NCI-H1436 (cell line): Measurements from ENCODE around the gene CDR2.
"Not testable (repeated sequence)": the region's sequence is repeated elsewhere in the genome, so short reads cannot be mapped to it uniquely, and the experiment has no call there.

Source experiments
- DNase-seq: peaks from one replicate; lab custom pipeline; 2025; lab: John Stamatoyannopoulos, UW

The CDR2 gene

GRCh38 chr16:22352723-22353122 lies 21.7 kb downstream of the CDR2 start:
- no peak for DNase-seq

DNA sequence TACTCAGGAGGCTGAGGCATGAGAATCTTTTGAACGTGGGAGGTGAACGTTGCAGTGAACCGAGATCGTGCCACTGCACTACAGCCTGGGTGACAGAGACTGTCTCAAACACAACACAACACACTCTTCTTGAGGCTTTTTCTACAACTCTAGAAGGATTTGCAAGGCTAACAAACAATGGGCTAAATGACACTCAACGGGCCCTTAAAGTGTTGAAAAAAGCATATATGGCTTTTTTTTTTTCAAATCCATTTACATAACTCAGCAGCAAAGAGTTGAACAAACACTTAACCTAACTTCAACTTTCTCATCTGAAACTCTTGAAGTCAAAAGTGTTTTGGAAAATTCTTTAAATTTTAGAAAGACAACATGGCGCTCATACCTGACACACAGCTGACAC lies 22.3 kb downstream of the CDR2 start:
- no peak for DNase-seq

- not testable (repeated sequence) for DNase-seq
Measured at GRCh38 chr16:22351017-22351416, 23.4 kb downstream of the CDR2 start.

- no peak for DNase-seq
Measured at GRCh38 chr16:22348291-22348690, 26.1 kb downstream of the CDR2 start.

DNA sequence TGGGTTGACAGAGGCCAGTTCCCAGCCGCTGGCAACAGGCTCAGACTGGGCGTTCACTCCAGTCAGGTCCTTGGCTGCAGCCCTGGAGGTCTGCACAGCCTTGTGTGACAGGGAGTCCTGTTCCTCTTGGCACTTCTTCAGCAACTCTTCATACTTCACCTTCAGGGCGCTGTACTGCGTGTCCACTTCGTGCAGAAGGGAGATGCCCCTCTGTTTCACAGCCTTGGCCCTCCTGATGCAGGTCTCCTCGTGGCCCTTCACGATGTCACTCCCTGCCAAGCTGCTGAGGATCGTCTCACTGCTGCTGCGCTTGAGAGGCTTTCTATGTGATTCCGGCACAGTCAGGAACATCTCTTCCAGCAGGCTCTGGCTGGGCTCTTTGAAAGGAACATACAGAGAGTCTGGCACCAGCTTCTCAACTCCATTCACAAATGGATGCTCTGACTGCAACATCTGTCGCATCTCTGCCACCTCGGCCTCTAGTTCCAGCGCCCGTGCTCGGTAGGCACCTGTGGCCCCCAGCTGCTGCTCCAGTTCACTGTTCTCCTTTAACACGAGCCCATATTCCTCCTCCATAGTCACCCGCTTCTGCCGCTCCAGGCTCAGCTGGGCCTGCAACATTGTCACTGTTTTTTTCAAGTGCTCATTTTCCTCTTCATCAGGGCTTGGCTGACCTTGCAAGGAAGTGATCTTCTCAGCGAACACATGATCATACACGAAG lies 27.2 kb downstream of the CDR2 start:
- DNase-seq: no peak

- DNase-seq: no peak
Measured at GRCh38 chr16:22346483-22346882, 27.9 kb downstream of the CDR2 start.

DNA sequence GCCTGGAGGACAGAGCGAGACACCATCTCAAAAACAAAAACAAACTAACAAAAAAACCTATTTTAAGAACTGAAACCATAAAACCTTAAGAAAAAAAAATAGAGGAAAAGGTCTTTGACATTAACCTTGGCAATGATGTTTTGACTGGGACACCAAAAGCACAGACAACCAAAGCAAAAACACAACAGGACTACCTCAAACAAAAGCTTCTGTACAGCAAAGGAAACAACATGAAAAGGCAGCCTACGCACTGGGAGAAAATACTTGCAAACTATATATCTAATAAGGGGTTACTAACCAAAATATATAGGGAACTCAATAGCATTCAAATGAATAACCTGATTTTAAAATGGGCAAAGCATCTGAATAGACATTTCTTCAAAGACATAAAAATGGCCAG lies 32.3 kb downstream of the CDR2 start:
- no peak for DNase-seq

DNA sequence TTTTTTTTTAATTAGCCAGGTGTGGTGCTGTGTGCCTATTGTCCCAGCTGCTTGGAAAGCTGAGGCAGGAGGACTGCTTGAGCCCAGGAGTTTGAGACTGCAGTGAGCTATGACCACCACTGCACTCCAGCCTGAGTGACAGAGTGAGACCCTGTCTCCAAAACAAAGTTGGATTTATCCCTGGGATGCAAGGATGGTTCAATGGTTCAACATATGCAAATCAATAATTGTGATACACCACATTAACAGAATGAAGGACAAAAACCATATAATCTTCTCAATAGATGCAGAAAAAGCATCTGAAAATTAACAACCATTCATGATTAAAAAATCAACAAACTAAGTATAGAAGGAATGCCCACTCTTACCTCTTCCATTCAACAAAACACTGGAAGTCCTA lies 33.5 kb downstream of the CDR2 start:
- DNase-seq: no peak

DNA sequence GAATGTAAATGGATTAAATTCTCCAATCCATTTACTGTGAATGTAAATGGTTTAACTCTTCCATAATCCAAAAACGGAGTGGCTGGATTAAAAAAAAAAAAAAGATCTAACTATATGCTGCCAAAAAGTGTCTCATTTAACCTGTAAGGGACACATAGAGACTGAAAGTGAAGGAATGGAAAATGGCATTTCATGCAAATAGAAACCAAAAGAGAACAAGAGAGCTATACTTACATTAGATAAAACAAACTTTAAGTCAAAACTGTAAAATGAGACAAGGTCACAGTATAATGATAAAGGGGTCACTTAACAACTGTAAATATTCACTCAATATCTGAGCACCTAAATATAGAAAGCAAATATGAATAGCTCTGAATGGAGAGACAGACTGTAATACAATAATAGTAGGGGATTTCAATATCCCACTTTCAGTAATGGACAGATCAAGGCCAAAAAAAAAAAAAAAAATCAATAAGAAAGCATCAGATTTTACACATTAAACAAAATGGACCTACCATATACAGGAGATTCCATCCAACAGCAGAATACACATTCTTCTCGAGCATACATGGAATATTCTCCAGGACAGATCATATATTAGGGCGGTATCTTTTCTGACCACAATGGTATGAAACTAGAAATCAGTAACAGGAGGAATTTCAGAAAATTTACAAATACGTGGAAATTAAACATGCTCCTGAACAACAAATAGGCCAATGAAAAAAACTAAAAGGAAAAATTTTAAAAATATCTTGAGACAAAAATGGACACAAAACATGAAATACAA lies 36.4 kb downstream of the CDR2 start:
- no peak for DNase-seq

DNA sequence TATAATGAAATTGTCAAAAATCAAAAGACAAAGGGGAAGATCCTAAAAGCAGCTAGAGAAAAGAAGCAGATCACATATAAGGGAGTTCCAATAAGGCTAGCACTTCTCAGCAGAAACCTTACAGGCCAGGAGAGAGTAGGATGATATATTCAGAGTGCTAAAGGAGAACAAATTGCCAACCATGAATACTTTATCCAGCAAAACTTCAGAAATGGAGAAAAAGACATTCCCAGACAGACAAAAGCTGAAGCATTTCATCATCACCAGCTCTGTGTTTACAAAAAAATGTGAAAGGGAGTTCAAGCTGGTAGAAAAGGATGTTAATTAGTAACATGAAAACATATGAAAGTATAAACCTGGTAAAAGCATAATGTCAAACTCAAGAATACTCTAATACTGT lies 37.4 kb downstream of the CDR2 start:
- DNase-seq: no peak

- DNase-seq: no peak
Measured at GRCh38 chr16:22336581-22336980, 37.8 kb downstream of the CDR2 start.

GRCh38 chr16:22335668-22336246 lies 38.7 kb downstream of the CDR2 start:
- no peak for DNase-seq

- DNase-seq: no peak
Measured at GRCh38 chr16:22333457-22333994, 40.9 kb downstream of the CDR2 start.

- no peak for DNase-seq
Measured at GRCh38 chr16:22330326-22330725, 44.1 kb downstream of the CDR2 start.

DNA sequence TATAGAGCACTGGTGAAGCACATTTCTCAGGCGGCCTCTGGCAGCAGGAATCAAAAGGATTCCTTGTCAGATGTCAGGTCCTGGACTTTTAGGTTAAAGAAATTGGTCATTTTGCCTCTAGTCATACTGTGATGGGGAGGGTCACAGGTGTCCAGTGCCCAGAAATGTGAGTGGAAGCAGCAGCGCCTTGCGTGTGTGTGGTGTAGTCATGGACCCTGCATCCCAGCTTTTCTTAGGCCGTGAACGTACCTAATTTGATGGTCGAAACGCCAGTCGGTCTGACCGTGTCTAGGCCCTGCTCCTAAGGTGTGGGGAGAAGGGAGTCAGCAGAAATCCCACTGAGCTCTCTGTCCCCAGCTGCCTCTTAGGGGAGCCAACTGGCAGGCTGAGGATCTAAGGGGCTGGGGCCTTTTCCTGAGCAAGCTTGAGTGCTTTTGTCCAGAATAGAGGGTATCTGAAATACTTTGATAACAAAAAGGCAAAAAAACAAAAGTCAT lies 45.2 kb downstream of the CDR2 start:
- DNase-seq: no peak

DNA sequence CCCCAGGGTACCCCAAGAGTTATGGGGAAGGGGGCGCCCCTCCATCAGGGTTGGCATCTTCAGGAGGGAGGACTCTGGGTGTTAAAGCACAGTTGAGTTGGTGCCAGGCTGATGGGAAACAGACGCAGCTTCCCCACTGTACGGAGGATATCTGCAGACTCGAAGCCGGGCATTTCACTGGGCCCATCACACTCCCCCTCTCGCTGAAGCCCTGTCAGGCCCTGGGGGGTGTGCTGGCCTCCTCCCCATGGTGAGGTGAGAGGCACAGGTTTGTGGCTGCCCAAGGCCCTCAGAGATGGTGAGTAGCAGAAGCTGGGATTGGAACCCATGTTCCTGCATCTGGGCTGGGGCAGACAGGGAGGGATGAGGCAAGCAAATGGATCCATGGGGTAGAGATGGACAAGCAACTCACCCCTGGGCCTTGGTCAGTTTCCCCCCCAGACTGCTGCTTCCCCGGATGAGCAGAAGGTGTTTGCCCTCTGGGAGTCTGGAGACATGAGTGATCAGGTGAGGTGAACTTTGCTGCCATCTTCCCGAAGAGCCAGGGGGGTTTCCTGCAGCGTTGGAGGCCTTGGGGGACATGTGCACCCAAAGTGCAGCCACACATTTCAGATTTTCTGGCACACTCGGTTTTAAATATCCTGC lies 46.2 kb downstream of the CDR2 start:
- DNase-seq: no peak

- no peak for DNase-seq
Measured at GRCh38 chr16:22327446-22327775, 47.0 kb downstream of the CDR2 start.

DNA sequence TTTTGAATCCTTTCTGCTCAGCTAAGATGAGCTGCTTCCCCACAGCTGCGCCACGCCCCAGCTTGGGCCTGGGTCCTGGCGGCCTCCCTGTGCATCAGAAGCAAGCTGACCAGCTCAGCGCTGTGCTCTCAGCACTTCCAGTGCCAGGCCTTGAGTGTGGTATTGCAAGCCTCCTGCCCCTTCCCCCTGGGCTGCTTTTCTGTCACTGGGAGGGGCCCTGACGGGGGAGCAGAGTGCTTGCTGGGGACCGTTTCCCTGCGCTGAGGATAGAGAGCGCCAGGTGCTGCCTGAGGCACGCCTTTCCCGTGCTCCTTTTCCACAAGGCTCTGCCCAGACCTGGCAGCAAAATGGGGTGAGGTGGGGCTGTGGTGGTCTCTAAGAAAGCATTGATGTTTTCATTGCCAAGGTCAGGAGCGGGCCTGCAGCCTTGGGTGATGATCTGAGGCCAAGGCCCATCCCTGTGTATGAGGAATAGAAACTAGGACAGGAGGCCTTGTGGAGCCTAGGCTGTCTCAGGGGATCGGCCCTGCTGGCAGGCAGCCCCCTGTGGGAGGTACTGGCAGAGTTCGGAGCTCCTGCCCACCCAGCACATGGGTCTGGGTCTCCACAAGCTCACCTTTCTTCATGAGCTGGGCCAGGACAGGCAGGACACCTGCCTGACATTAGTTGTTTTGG lies 47.5 kb downstream of the CDR2 start:
- DNase-seq: no peak

DNA sequence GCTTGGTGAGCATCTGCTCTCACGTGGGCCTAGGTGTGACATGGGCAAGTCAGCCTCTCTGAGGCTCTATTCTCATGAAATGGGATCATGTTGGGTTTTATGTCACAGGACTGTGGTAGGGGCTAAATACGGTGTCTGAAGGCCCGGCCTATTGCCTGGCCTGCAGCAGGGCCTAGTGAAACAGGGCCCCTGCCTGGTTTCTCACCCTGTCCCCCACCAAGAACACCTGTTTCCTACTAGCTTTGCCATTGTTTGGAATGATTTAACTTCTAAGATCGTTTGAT lies 48.1 kb downstream of the CDR2 start:
- DNase-seq: no peak

DNA sequence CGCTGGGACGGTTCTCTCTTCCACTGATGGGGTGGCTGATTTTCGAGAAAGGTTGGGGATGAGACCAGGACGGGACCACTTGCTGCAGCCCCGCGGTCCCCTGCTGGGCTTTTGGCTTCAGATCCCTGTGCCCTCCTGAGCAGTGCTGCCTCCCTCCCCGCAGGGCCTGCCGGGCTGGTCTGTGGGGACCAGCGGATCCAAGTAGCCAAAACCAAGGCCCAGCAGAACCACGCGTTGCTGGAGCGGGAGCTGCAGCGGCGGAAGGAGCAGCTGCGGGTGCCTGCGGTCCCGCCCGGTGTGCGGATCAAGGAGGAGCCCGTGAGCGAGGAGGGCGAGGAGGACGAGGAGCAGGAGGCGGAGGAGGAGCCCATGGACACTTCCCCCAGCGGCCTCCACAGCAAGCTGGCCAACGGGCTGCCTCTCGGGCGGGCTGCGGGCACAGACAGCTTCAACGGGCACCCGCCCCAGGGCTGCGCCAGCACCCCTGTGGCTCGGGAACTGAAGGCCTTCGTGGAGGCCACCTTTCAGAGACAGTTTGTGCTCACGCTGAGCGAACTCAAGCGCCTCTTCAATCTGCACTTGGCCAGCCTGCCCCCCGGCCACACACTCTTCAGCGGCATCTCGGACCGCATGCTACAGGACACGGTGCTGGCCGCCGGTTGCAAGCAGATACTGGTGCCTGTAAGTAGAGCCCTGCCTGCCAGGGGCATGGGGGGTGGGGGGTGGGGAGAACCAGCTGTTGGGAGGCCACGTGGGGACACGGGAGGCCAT lies 48.6 kb downstream of the CDR2 start:
- DNase-seq: no peak
